HK-2 (cell line): ENCODE data around the gene SLC12A7.
"Not testable (repeated sequence)": the region's sequence is repeated elsewhere in the genome, so short reads cannot be mapped to it uniquely, and the experiment has no call there.

Source experiments
- DNase-seq: peaks from one replicate; pipeline ENCODE4 v3.0.0-alpha.2; 2018; ENCODE audit not compliant: unreplicated experiment

The SLC12A7 gene

GRCh38 chr5:1007681-1008450 lies 104.0 kb downstream of the SLC12A7 start:
- no peak for DNase-seq

GRCh38 chr5:1007221-1007680 lies 104.6 kb downstream of the SLC12A7 start:
- DNase-seq: no peak

- DNase-seq: no peak
Observed at GRCh38 chr5:1006656-1007071, 105.2 kb downstream of the SLC12A7 start.

GRCh38 chr5:1005904-1006655 lies 105.8 kb downstream of the SLC12A7 start:
- no peak for DNase-seq

GRCh38 chr5:1005249-1005851 lies 106.5 kb downstream of the SLC12A7 start:
- no peak for DNase-seq

GRCh38 chr5:1004461-1005248 lies 107.2 kb downstream of the SLC12A7 start:
- DNase-seq: peak; percentile 50

- DNase-seq: no peak
Observed at GRCh38 chr5:1003296-1003937, 108.4 kb downstream of the SLC12A7 start.

GRCh38 chr5:1002836-1003235 lies 109.0 kb downstream of the SLC12A7 start:
- DNase-seq: no peak

GRCh38 chr5:1002271-1002546 lies 109.7 kb downstream of the SLC12A7 start:
- DNase-seq: no peak

GRCh38 chr5:1001406-1002270 lies 110.2 kb downstream of the SLC12A7 start:
- no peak for DNase-seq

GRCh38 chr5:1000831-1001230 lies 111.0 kb downstream of the SLC12A7 start:
- not testable (repeated sequence) for DNase-seq
